SU-DHL-6 (cell line): ENCODE measurements around the gene PRKCA.
A peak's percentile ranks its signal among the peaks of the same experiment; 100 is the strongest.

ENCODE experiments used
- H2AFZ ChIP-seq: fragments of 200-600 bp; sonication (generic); 2 replicates; pipeline ENCODE4 v1.6.1; 2014; ENCODE audit warnings: low read depth, mild to moderate bottlenecking, moderate library complexity, mixed read lengths, antibody characterized with exemption, low read length; ENCODE audit not compliant: severe bottlenecking
- H3F3A ChIP-seq: fragments of 200-600 bp; shearing (Covaris generic); 2 replicates; pipeline ENCODE4 v1.6.0; 2016; ENCODE audit warnings: antibody characterized with exemption, mild to moderate bottlenecking; ENCODE audit not compliant: insufficient read depth
- H3K27ac ChIP-seq: fragments of 200-600 bp; sonication (generic); 2 replicates; pipeline ENCODE4 v1.5.1; 2016; ENCODE audit warnings: low read depth, mild to moderate bottlenecking, low read length, moderate library complexity, mixed read lengths
- H3K27me3 ChIP-seq: fragments of 200-600 bp; sonication (generic), shearing (Covaris generic); 2 replicates; pipeline ENCODE4 v1.6.0; 2014; ENCODE audit warnings: mild to moderate bottlenecking, low read length
- H3K36me3 ChIP-seq: fragments of 200-600 bp; sonication (generic); 2 replicates; pipeline ENCODE4 v1.6.1; 2014; ENCODE audit warnings: mild to moderate bottlenecking, low read length, mixed read lengths
- H3K4me2 ChIP-seq: fragments of 300-600, 200-600 bp; shearing (Covaris generic), sonication (generic); 2 replicates; pipeline ENCODE4 v1.6.0; 2014; ENCODE audit warnings: low read length, low read depth, mild to moderate bottlenecking; ENCODE audit not compliant: poor library complexity, severe bottlenecking
- H3K4me3 ChIP-seq: fragments of 200-600 bp; sonication (generic); 2 replicates; pipeline ENCODE4 v1.5.1; 2014; ENCODE audit warnings: antibody characterized with exemption, low read length, mild to moderate bottlenecking, mixed read lengths; ENCODE audit not compliant: insufficient read depth, poor library complexity, severe bottlenecking
- H3K79me2 ChIP-seq: fragments of 200-600 bp; sonication (generic); 2 replicates; pipeline ENCODE4 v1.6.1; 2014; ENCODE audit warnings: mild to moderate bottlenecking, low read length, moderate library complexity; ENCODE audit not compliant: insufficient read depth
- H3K9ac ChIP-seq: fragments of 200-600 bp; sonication (generic); 2 replicates; pipeline ENCODE4 v1.7.0; 2014; ENCODE audit warnings: mild to moderate bottlenecking, low read length
- H3K9me2 ChIP-seq: fragments of 200-600 bp; sonication (generic); replicated peaks from 2 replicates; pipeline ENCODE4 v1.6.1; 2014; ENCODE audit warnings: low read length; ENCODE audit not compliant: insufficient read depth
- H3K9me3 ChIP-seq: fragments of 200-600 bp; sonication (generic); 2 replicates; pipeline ENCODE4 v1.6.1; 2014; ENCODE audit warnings: low read length, mixed read lengths; ENCODE audit not compliant: insufficient read depth
- H4K20me1 ChIP-seq: fragments of 200-600 bp; sonication (generic); 2 replicates; pipeline ENCODE4 v1.6.1; 2014; ENCODE audit warnings: low read depth, mild to moderate bottlenecking, antibody characterized with exemption, low read length, moderate library complexity, mixed read lengths
- EZH2phosphoT487 ChIP-seq: fragments of 200-600 bp; sonication (generic), shearing (Covaris generic); conservative IDR thresholded peaks from 2 replicates; pipeline ENCODE4 v1.6.1; 2018; ENCODE audit warnings: mild to moderate bottlenecking, antibody characterized with exemption, low read length, moderate library complexity, mixed read lengths
- TF ChIP-seq, protein P1 (sequence below): fragments of 200-600 bp; sonication (generic); IDR thresholded peaks from one replicate; pipeline ENCODE4 v1.5.1; 2017; ENCODE audit warnings: antibody characterized with exemption, mild to moderate bottlenecking, low read length, moderate library complexity; ENCODE audit not compliant: insufficient read depth, poor library complexity, severe bottlenecking

Gene PRKCA

DNA sequence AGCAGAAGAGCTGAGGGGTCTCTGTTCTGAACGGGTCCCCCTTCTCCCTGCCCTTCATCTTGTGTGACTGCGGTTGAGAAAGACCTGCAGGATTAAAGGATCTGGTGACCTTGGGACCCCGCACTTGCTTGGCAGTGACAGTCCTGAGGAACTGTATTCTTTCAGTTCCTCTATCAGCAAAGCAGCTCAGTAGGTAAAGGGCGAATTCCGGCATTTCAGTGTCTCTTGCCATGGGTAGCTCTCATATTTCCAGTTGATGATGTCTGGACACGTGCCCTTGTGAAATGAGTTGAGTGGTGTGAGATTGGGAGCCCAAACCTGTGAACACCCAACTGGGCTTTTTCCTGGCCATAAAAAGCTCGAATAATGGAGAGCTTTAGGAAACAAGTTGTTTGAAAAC lies 135.7 kb downstream of the PRKCA start:
- H3K27ac ChIP-seq = peak overlapping the region; percentile 100
- H3K4me2 ChIP-seq = peak overlapping the region; percentile 47

DNA sequence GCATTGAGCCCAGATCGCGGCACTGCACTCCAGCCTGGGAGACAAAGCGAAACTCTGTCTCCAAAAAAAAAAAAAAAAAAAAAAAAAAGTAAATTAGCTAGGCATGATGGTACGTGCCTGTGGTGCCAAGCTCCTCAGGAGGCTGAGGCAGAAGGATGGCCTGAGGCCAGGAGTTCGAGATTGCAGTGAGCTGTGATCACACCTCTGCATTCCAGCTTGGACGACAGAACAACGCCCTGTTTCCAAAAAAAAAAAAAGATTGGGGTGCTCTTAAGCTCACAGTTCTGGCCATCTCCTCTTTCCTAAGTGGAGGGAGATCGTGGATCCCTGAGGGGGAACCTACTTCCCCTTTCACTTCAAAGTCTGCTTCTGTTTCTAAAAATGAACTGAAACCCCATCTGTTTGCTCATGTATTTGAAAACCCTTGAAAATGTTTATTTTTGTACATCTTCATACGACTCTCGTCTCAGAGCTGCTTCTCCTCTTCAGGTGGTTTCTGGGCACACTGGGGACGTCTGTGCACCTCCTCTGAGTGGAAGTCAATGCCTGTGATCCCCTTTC lies 138.8 kb downstream of the PRKCA start:
- Histone ChIP-seq H3K4me3 (peak overlapping the region; percentile 26), H3K27me3 (no peaks in the 10 kb centered on the region), H3K4me2 (peak overlapping the region; percentile 82), H3K36me3 (no peaks in the 10 kb centered on the region), H3F3A (peaks cover 83% of the 10 kb centered on the region), H3K9me3 (no peaks in the 10 kb centered on the region; the same call in 1 of the 2 replicates), H3K79me2 (peaks cover 84% of the 10 kb centered on the region), H3K9ac (peak overlapping the region; percentile 63), H3K9me2 (no peaks in the 10 kb centered on the region), H4K20me1 (no peaks in the 10 kb centered on the region), H2AFZ (no peak overlapping the region), H3K27ac (peak overlapping the region; percentile 100)
- TF ChIP-seq, protein P1, sequence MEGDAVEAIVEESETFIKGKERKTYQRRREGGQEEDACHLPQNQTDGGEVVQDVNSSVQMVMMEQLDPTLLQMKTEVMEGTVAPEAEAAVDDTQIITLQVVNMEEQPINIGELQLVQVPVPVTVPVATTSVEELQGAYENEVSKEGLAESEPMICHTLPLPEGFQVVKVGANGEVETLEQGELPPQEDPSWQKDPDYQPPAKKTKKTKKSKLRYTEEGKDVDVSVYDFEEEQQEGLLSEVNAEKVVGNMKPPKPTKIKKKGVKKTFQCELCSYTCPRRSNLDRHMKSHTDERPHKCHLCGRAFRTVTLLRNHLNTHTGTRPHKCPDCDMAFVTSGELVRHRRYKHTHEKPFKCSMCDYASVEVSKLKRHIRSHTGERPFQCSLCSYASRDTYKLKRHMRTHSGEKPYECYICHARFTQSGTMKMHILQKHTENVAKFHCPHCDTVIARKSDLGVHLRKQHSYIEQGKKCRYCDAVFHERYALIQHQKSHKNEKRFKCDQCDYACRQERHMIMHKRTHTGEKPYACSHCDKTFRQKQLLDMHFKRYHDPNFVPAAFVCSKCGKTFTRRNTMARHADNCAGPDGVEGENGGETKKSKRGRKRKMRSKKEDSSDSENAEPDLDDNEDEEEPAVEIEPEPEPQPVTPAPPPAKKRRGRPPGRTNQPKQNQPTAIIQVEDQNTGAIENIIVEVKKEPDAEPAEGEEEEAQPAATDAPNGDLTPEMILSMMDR = no peak
- TF ChIP-seq EZH2phosphoT487 = no peak

More for the DNA sequence above, 135.7 kb downstream of the PRKCA start:
- peaks cover 84% of the 10 kb centered on the region for H3K79me2 ChIP-seq
- H3K27me3 ChIP-seq = no peaks in the 10 kb centered on the region
- H3K4me3 ChIP-seq = no peak overlapping the region
- no peaks in the 10 kb centered on the region for H4K20me1 ChIP-seq
- peaks cover 63% of the 10 kb centered on the region for H3F3A ChIP-seq
- H3K36me3 ChIP-seq = no peaks in the 10 kb centered on the region
- peak overlapping the region; percentile 18; the same call in 1 of the 2 replicates for H3K9ac ChIP-seq
- H2AFZ ChIP-seq = no peak overlapping the region
- H3K9me3 ChIP-seq = no peaks in the 10 kb centered on the region; the same call in 1 of the 2 replicates
- H3K9me2 ChIP-seq = no peaks in the 10 kb centered on the region
- no peak for TF ChIP-seq EZH2phosphoT487
- TF ChIP-seq, protein P1 = no peak

GRCh38 chr17:66443166-66443565 lies 140.8 kb downstream of the PRKCA start:
- H3K36me3 ChIP-seq = no peaks in the 10 kb centered on the region
- no peak overlapping the region for H2AFZ ChIP-seq
- no peaks in the 10 kb centered on the region for H3K9me2 ChIP-seq
- H3K4me3 ChIP-seq = peak overlapping the region; percentile 16
- H3K4me2 ChIP-seq = peak overlapping the region; percentile 82
- peaks cover 75% of the 10 kb centered on the region for H3F3A ChIP-seq
- H4K20me1 ChIP-seq = no peaks in the 10 kb centered on the region
- peak overlapping the region; percentile 63 for H3K9ac ChIP-seq
- TF ChIP-seq, protein P1 = no peak
- TF ChIP-seq EZH2phosphoT487 = no peak
- peaks cover 85% of the 10 kb centered on the region for H3K79me2 ChIP-seq
- H3K27me3 ChIP-seq = no peaks in the 10 kb centered on the region
- peak overlapping the region; percentile 100 for H3K27ac ChIP-seq
- H3K9me3 ChIP-seq = no peaks in the 10 kb centered on the region; the same call in 1 of the 2 replicates
